GM12875 (cell line): Measurements from ENCODE around the gene MED25.
A peak's percentile ranks its signal among the peaks of the same experiment; 100 is the strongest.

Source experiments
- H3K4me3 ChIP-seq: one replicate; pipeline ENCODE4 v1.5.1; 2011; ENCODE audit warnings: low read depth, low read length, control low read depth
- TF ChIP-seq, protein P1 (sequence below): IDR thresholded peaks from 2 replicates; pipeline ENCODE4 v1.5.1; 2011; ENCODE audit warnings: low read depth, mild to moderate bottlenecking, control low read depth, inconsistent platforms, low read length, moderate library complexity, borderline replicate concordance; ENCODE audit not compliant: insufficient read depth

MED25 gene

DNA sequence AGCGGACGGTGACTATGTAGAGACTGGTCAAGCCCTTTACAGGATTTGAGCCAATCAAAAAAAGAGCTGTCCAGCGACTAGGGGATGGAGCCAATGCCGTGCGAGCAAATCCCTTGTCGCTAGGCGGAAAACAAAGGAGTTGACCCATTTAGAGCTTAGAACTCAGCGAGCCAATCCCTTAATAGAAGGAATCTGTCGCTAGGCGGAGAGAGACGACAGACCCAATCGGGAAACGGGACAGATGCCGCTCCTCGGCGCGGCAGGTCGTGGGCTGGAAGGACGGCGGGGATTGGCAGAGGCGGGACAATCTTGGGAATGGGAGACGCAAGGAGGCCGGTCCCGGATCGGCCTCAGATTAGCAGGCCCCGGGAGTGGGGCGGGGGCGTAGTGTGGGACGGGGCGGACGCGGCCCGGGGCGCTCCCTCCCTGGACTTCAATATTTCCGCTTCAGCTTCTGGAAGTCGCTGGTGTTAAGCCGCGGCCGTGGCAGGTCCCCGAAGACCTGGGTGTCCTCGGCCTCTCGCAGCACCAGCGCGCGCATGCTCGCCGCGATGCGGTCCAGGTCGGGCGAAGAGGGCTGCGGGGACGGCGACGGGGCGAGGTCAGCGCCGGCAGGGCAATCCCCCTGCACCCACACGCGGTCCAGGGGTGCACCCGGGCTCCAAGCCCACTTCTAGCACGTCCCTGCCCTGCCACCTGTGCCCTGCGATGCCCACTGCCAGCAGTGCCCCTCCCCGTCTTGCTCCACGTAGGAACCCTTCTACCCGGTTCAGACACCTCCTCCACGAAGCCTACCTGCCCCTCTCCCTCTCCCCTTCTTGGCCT is 51.6 kb downstream of the MED25 start:
- TF ChIP-seq, protein P1, sequence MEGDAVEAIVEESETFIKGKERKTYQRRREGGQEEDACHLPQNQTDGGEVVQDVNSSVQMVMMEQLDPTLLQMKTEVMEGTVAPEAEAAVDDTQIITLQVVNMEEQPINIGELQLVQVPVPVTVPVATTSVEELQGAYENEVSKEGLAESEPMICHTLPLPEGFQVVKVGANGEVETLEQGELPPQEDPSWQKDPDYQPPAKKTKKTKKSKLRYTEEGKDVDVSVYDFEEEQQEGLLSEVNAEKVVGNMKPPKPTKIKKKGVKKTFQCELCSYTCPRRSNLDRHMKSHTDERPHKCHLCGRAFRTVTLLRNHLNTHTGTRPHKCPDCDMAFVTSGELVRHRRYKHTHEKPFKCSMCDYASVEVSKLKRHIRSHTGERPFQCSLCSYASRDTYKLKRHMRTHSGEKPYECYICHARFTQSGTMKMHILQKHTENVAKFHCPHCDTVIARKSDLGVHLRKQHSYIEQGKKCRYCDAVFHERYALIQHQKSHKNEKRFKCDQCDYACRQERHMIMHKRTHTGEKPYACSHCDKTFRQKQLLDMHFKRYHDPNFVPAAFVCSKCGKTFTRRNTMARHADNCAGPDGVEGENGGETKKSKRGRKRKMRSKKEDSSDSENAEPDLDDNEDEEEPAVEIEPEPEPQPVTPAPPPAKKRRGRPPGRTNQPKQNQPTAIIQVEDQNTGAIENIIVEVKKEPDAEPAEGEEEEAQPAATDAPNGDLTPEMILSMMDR: no peak
- H3K4me3 ChIP-seq: peak overlapping the region; percentile 68

DNA sequence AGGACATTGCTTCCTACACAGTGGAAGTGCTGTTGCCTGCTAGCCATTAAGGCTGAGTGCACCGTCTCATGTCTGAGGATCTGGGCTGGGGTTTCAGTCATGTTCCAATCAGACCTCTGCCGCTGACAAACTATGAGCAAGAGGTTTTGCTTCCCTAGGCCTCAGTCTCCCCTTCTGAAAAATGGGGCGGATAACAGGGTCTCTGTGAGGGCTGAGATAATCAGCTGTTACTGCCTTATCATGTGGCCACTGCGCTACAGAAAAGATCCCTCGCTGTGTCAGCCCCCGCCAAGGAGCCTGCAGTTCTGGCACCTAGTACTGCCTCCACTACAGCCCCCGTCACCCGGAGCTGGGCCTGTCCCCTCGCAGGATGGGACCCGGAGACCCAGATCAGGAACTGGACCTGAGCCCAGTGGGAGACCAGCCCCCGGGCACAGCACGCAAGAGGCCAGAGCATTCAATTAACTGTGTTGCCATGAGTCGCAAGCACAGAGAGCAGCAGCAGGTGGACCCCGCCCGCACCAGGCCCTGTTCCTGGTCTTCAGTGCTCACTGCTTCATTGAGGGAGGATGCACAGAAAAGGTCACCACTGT is 52.3 kb downstream of the MED25 start:
- TF ChIP-seq, protein P1: no peak

DNA sequence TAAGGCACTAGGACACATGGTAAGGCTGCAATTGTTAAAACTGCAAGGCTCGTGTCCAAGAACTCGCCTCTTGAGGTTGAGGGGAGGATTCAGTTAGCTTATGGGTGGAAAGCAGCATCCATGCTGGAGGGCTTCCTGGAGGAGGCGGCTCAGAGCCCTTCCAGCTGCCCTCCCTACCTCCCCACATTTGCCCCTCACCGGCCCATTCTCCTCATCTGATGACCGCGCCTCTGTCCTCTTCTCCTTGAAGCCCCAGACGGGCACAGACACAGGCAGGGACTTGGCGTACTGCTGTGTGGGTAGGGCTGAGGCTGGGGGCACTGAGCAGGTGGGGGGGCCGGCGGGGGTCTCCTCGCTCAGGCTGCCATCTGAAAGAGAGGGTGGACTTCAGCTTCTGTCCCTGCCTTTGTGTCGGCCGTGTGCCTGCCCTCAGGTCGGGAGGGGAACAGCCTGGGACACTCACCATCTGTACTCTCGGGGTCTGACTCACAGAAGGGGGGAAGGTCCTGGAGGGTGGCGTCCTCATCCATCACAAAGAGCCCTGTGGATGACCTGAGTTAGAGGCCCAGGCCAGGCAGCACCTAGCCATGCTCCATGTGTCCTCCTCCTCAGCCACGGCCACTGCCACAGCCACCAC is 53.4 kb downstream of the MED25 start:
- H3K4me3 ChIP-seq: no peak overlapping the region
- TF ChIP-seq, protein P1: no peak

More for the DNA sequence above, 52.3 kb downstream of the MED25 start:
- peak overlapping the region; percentile 68 for H3K4me3 ChIP-seq

DNA sequence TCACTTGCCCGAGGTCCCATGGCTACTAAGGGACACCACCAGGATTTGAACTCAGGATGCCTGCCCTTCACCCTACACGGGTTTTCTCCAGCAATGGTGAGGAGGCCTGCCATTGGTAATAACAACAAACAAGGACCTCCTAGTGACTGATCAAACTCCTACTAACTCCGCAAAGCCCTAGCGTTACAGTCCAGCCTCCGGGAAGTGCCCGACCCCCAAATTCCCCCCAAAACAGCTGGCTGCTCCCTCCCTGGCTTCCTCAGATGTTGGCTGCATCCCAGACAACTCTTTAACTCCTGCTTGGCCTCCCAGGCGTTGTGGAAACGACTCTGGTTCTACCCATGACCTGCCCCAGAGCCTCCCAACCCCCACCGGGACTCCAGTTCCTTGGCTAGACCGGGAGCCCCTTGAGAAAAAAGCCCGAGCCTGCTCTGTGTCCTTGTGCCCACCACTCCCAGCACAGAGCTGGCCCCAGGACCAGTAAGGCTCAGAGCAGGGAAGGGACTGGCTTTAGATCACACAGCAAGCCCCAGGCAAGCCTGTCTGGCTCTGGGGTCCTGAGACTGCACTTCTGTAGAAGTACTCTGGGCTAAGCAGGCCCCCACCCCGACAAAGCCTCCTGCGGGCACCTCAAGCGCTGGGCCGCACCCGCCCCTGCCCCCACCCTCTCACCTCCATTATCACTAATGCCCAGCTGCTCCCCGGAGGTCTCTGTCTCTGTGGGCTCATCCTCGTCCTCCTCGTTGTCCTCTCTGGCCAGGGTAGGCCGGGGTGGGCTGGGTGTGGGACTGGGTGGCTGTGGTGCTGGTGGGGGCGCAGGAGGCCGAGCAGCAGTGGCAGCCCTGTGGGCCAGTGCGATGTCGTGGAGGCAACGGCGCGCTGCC is 54.4 kb downstream of the MED25 start:
- no peak overlapping the region for H3K4me3 ChIP-seq
- TF ChIP-seq, protein P1: no peak

DNA sequence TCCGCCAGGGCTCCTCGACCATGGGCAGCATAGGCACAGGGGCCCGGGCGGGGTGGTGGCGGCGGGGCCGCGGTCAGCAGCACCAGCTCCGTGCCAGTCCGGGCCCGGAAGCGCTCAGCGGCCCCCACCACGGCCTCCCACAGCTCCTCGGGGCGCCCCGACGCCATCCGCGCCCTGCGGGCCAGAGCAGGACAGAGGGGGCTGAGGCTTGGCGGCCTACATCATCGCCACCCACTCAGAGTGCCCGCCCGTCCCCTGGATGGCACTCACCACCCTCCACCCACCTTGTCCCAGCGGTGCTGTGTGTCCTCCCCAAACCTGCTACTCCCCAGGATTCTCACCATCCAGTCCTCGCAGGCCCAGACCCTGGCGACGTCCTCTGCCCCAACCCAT is 55.0 kb downstream of the MED25 start:
- H3K4me3 ChIP-seq: no peak overlapping the region
- TF ChIP-seq, protein P1: no peak

DNA sequence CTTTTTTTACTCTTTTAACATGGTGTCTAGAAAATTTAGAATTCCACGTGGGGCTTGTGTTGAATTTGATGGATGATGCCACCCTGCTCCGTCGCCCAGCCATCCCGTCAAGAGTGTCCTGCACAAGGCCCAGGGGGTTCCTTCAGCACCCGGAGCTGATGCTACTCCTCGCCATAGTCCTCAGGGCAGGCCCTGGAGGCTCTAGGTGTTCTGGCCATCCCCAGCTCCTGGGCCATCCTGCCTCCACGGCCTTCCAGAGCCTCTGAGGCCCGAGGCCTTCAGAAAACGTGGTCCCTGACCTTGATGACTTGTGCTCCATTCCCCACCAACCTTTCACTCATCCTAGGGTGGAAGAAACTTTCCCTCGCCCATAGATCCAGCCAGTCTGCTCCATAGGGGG is 55.7 kb downstream of the MED25 start:
- H3K4me3 ChIP-seq: no peak overlapping the region
- TF ChIP-seq, protein P1: no peak
